ENCODE results near the gene SUCLA2. TPM values are rescaled to one million over a fixed set of nuclear protein-coding genes. Genes with fewer than 3 reads are reported as not detected.

The SUCLA2 gene
- total and polyA plus RNA-seq, 2 of the 8 experiments (the other 6 are each of a cell fraction or from before 2014, with no cell fraction given): 23.5 to 78.8 TPM

DNA sequence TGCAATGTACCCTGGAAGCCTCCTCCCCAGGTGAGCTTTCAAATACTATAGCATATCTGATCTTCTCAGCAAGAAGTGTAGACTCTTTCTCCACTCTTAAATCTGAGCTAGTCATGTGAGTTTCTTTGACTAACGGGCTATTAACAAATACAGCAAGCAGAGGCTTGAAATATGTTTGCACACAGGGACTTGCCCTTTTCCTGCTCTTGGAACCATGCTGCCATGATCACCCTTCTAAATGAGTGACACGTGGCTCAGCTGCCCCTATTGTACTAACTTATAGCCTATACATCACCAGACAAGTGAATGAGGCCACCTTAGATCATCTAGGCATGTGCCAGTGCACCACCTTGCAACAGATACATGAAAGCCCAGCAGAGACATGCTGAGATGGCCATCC is 13.3 kb upstream of the SUCLA2 start:
- Histone ChIP-seq H4K91ac (replicated peaks; ENCODE audit: insufficient read length, low read length) (no peak overlapping the region), H2BK20ac (ENCODE audit: low read length) (no peak overlapping the region), H4K20me1 (replicated peaks in 1 of 2; ENCODE audit: control insufficient read depth in 1 of 2, insufficient read depth in 2 of 2, low read length in 2 of 2) (no peaks in the 10 kb centered on the region), H3K79me1 (ENCODE audit: low read depth, low read length) (no peaks in the 10 kb centered on the region), H3K36me3 (ENCODE audit: control insufficient read depth in 2 of 4, insufficient read depth in 4 of 4, low read length in 3 of 4) (0 out of 8 replicates have a peak, but pooled peaks cover 0 to 2% (median 0%) of the 10 kb centered on the region in 4 experiments), H3K56ac (replicated peaks; ENCODE audit: insufficient read length, low read depth, low read length) (no peak overlapping the region), H3K23ac (ENCODE audit: insufficient read length) (no peak overlapping the region), H3K4me2 (ENCODE audit: insufficient read depth in 1 of 2, low read depth in 2 of 2, low read length in 2 of 2) (no peak overlapping the region), H3K27me3 (replicated peaks in 1 of 4; ENCODE audit: control insufficient read depth in 3 of 4, extremely low read depth in 1 of 4, insufficient read depth in 3 of 4, low read length in 3 of 4) (no peaks in the 10 kb centered on the region), H3K4ac (replicated peaks; ENCODE audit: insufficient read length, low read depth, low read length) (no peak overlapping the region), H3K14ac (ENCODE audit: insufficient read length) (no peak overlapping the region), H3K23me2 (ENCODE audit: low read depth, low read length) (no peaks in the 10 kb centered on the region), H2BK12ac (ENCODE audit: low read depth, low read length) (no peak overlapping the region), H3K9ac (replicated peaks in 1 of 4; ENCODE audit: extremely low read depth in 1 of 4, low read depth in 3 of 4, low read length in 3 of 4) (no peak overlapping the region), H2BK120ac (replicated peaks; ENCODE audit: low read depth, low read length) (no peak overlapping the region), H3K79me2 (ENCODE audit: control insufficient read depth in 1 of 2, insufficient read depth in 2 of 2, low read length in 2 of 2) (no peaks in the 10 kb centered on the region), H3K4me3 (ENCODE audit: extremely low read depth in 1 of 4, insufficient read depth in 2 of 4, low read depth in 3 of 4, low read length in 4 of 4) (no peak overlapping the region), H2BK15ac (ENCODE audit: low read length) (no peak overlapping the region), H2BK5ac (ENCODE audit: low read depth, low read length) (no peak overlapping the region), H3K4me1 (replicated peaks in 1 of 4; ENCODE audit: control insufficient read depth in 3 of 4, insufficient read depth in 4 of 4, low read length in 3 of 4) (peaks cover 0 to 2% (median 1%) of the 10 kb centered on the region in 4 experiments; a peak in 2 of 7 replicates), H4K5ac (ENCODE audit: insufficient read length, low read depth, low read length) (no peak overlapping the region), H3K27ac (ENCODE audit: low read depth, low read length) (no peak overlapping the region), H2AFZ (ENCODE audit: low read length) (no peak overlapping the region), H3K18ac (ENCODE audit: extremely low read depth, low read length) (no peak overlapping the region), H2AK5ac (ENCODE audit: low read depth, low read length) (no peak overlapping the region), H4K8ac (ENCODE audit: extremely low read depth, insufficient read depth, low read length) (no peak overlapping the region), H3K9me3 (ENCODE audit: insufficient read depth in 2 of 2, low read depth in 1 of 2, low read length in 1 of 2) (no peaks in the 10 kb centered on the region)
- ChIA-PET POLR2A (ENCODE audit: partially characterized antibody) (interaction anchor here (0.7 to 3.8 kb wide), 4 partner anchors 11 to 601 kb away, joined by 4 to 16 read pairs (median 8); partner anchors contain the start of genes NUDT15 and SUCLA2), CTCF (ENCODE audit: partially characterized antibody) (interaction anchor here (0.7 to 1.3 kb wide), 4 partner anchors 9 to 49 kb away, joined by 3 read pairs; partner anchors contain the start of genes NUDT15 and SUCLA2)
- 93% methylated on average over 2 of the region's 2 CpGs; no CpG with 5 or more reads in 1 of the 2 experiments for WGBS, 2 experiments (ENCODE audit: extremely low coverage in 1 of 2, insufficient coverage in 1 of 2, insufficient read length in 1 of 2, insufficient replicate concordance in 2 of 2, low coverage in 1 of 2, low lambda C conversion rate in 2 of 2, missing lambda C conversion rate in 1 of 2)
- DNase-seq (ENCODE audit: low read depth in 1 of 2, low spot score in 2 of 2) (no peak), FAIRE-seq (no peak)
- no peak for TF ChIP-seq POLR2A (IDR thresholded peaks at IDR 0.05; ENCODE audit: control extremely low read depth in 1 of 2, low read depth in 2 of 2, low read length in 2 of 2)
- TF ChIP-seq ATF2 (IDR thresholded peaks at IDR 0.05; ENCODE audit: low read length): no peak
- no peak for TF ChIP-seq KDM1A (IDR thresholded peaks at IDR 0.05; ENCODE audit: borderline replicate concordance, low read length)
- TF ChIP-seq EGR1 (IDR thresholded peaks at IDR 0.05; ENCODE audit: borderline replicate concordance, low read depth, low read length): no peak
- TF ChIP-seq RNF2 (IDR thresholded peaks at IDR 0.05; ENCODE audit: borderline replicate concordance, low read depth, low read length, missing control alignments, poor library complexity, severe bottlenecking): no peak
- no peak for TF ChIP-seq RFX5 (IDR thresholded peaks at IDR 0.05; ENCODE audit: borderline replicate concordance, low read depth, low read length)
- no peak for TF ChIP-seq CHD2 (IDR thresholded peaks at IDR 0.05; ENCODE audit: low read length)
- TF ChIP-seq HDAC2 (IDR thresholded peaks at IDR 0.05; ENCODE audit: borderline replicate concordance in 1 of 2, low read depth in 2 of 2, low read length in 2 of 2): no peak
- no peak for TF ChIP-seq JUN (IDR thresholded peaks at IDR 0.05; ENCODE audit: low read depth, low read length)
- TF ChIP-seq, protein P1, sequence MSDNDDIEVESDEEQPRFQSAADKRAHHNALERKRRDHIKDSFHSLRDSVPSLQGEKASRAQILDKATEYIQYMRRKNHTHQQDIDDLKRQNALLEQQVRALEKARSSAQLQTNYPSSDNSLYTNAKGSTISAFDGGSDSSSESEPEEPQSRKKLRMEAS (IDR thresholded peaks at IDR 0.05): no peak
- TF ChIP-seq ZNF274 (IDR thresholded peaks at IDR 0.05; ENCODE audit: borderline replicate concordance, extremely low read depth, low read length): no peak
- TF ChIP-seq SIRT6 (IDR thresholded peaks at IDR 0.05; ENCODE audit: low read length): no peak
